GM18870 (cell line): Measurements from ENCODE around the gene GRIN3A.
A peak's percentile ranks its signal among the peaks of the same experiment; 100 is the strongest.
"Not testable (repeated sequence)": the region's sequence is repeated elsewhere in the genome, so short reads cannot be mapped to it uniquely, and the experiment has no call there.

Source experiments
- ATAC-seq: cut with Tn5 transposase; IDR thresholded peaks from one replicate; pipeline ENCODE4 v1.9.1; 2021; ENCODE audit warnings: moderate library complexity; ENCODE audit not compliant: unreplicated experiment

The GRIN3A gene

GRCh38 chr9:101635473-101635872, 103.0 kb downstream of the GRIN3A start:
- ATAC-seq = no peak

DNA sequence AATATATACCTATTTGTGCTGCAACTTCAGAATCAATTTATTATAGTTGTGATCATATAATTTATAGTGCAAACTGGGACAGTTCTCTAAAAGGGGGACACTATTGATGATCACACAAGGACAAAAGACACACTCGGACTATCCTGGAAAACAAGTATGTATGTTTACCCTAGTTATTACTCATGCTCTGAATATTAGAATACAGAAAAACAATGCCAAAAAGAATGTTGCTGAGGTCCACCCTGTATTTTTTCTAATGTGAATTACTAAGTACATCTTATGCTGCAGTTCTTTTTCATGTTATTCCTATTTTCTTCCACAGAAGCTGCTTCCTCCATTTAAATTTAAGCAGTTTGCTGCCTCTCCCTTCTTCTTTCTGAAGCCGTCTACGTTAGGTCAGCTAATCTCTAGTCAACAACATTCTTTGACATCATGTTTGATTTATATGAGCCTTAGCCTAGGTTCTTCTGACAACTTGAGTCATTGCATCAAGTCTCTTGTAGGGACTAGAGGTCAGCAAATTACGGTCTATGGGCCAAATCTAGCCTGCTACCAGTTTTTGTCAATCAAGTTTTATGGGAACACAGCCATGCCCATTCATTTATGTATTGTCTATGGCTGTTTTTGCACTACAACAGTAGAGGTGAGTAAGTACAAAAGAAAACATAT, 103.6 kb downstream of the GRIN3A start:
- ATAC-seq = no peak

- no peak for ATAC-seq
Measured at GRCh38 chr9:101632611-101633010, 105.8 kb downstream of the GRIN3A start.

DNA sequence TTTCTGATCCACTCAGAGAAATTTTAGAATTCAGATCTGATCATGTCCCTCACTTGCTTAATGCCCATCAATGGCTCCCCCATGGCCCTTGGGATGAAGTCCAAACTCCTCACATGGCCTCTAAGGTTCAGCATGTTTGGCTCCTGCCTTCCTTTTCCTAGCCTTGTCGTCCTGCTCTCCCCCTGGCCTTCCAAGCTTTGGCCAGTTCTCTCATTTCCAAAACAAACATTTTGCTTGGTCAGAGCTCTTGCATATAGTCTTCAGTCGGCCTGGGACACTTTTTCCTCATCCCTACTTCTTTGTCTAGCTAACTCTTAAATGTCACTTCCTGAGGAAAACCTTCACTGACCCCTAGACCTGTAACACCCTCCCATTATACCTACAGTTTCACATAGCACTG, 106.6 kb downstream of the GRIN3A start:
- no peak for ATAC-seq

GRCh38 chr9:101629636-101630035, 108.8 kb downstream of the GRIN3A start:
- ATAC-seq = no peak

DNA sequence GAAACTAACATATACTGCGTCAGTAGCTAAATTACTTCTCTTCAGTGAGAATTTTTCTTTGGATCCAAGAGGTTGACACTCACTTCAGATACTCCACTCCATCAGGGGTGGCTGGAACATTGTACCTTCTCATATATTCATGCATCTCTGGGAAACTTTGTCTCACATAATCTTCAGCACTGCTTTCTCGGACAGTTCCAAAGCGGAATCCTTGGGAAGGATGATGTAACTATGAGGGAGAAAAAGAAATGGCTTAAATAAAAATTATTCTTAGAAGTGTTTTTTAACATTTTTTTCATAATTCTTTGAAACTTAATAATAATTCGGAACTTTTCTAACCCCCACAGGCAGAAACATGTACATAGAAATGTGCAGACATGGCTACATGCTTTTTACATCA, 110.3 kb downstream of the GRIN3A start:
- ATAC-seq = no peak

GRCh38 chr9:101626295-101626694, 112.2 kb downstream of the GRIN3A start:
- ATAC-seq = peak; percentile 58

- ATAC-seq = no peak
Measured at GRCh38 chr9:101625876-101626275, 112.6 kb downstream of the GRIN3A start.

DNA sequence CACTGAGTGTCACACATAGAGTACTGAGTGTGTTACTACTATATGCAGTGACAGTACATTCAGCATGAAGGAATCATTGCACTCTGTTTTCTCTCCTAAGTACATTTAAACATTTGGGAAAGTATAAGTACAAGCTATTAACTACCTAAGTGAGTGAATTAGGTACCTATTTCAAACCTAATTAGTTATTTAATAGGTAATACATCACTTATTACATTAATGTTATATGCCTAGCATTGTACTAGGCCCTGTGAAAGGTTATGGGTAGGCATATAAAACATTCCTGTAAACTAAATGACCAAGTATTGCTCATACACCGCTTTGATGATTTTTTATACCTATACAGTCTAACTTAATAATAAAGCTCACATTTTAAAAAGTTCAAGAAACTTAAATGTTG, 118.0 kb downstream of the GRIN3A start:
- ATAC-seq = peak; percentile 54

GRCh38 chr9:101618698-101619097, 119.7 kb downstream of the GRIN3A start:
- peak; percentile 72 for ATAC-seq

DNA sequence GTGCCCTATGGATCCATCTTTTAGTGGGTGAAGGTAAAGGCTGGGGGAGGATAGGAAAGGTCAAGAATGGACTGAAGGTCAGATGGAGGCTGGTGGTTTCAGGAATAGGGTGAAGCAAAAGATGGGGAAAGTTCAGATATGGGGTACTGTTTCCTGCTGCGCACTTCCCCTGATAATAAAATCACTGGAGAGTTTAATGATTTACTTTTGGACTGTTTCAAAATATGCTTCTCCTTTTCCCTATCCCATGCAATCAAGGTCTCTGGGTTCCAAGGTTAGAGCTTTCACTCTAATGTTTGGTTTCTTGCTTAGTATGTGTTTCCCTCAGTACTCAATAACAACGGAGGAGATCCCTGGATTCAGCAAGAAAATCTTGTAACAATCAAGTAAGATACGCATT, 132.9 kb downstream of the GRIN3A start:
- ATAC-seq = no peak

DNA sequence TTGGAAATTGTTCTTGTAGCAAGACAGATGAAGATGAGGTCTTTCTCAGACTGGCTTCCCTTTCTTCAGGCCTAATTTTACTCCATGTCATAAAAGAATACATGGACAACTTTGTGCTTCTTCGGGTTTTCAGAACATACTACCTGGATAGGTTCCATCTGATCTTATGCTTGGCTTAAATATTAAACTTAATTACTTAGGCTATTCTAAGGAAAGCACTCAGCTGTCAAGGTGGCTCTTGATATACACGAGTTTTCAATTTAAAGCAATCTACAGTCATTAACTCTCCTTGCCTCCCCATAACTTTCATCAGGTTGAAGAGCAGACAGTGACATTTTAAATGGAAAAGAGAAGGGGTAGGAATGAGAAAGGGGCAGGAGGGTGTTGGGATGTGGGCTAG, 134.2 kb downstream of the GRIN3A start:
- ATAC-seq = no peak

DNA sequence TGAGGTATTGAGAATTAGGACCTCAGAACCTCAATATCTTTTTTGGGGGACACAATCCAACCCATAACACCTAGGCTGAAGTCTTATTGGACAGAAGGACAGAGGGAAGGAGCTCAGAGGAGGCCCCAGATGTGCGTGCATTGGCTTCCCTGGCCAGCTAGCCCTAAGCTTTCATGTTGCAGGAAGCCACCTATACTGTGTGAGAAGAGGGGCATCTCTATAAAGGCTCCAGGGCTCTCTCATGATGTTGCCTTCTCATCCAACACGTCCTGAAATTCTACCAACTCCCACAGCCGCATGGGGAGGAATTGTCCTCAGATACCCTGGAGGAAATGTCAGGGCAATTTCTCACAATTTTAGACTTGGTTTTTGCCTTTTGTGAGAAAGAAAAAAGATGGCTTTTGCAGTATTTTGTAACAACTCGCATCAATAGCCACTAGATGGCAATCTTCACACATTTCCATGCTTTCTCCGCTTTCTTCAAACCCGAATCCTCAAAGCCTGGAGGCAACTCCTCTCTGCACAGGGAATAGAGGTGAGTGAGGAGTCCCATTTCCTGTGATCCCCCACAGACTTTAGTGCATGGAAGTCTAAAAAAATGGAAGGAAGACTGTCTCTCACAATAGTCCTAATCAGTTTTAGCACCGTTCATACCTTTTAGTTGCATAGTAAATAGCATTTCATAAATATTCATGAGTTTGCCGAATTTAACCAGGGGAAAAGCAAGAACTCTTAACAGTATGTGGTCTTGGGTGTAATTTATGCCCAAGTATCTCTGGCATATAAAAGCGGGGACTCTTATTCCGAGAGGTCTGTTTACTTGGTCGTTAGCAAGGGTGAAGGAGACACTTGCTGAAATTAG, 136.3 kb downstream of the GRIN3A start:
- ATAC-seq = peak; percentile 70

GRCh38 chr9:101594796-101595195, 143.7 kb downstream of the GRIN3A start, which contains the start of gene PPP3R2:
Gene PPP3R2 (minus strand): TSS chr9:101594969. CDS start chr9:101594921, 48 bp downstream.
- ATAC-seq = no peak

DNA sequence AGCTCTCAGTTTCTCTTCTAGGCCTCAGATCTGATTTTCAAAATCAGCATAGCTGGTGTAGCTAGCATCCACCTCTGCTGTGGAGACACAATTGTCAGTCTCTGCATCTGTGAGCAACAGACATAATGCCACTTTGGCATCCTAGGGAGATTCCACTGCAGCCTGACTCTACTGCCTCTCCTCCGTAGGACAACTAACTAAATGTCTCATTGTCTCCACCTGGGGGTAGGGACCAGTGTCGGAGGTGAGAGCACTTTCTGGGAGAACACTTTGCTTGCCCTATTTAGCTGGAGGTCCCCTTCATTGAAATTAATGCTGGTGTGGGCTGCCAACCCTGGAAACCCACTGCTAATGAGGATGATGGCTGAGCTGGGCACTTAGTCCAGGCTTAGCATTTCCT, 145.1 kb downstream of the GRIN3A start:
- no peak for ATAC-seq

- ATAC-seq = no peak
Measured at GRCh38 chr9:101592788-101593187, 145.7 kb downstream of the GRIN3A start.

GRCh38 chr9:101591787-101592446, 146.5 kb downstream of the GRIN3A start:
- no peak for ATAC-seq

- ATAC-seq = no peak
Measured at GRCh38 chr9:101590901-101591300, 147.5 kb downstream of the GRIN3A start.

GRCh38 chr9:101590074-101590473, 148.4 kb downstream of the GRIN3A start:
- not testable (repeated sequence) for ATAC-seq

DNA sequence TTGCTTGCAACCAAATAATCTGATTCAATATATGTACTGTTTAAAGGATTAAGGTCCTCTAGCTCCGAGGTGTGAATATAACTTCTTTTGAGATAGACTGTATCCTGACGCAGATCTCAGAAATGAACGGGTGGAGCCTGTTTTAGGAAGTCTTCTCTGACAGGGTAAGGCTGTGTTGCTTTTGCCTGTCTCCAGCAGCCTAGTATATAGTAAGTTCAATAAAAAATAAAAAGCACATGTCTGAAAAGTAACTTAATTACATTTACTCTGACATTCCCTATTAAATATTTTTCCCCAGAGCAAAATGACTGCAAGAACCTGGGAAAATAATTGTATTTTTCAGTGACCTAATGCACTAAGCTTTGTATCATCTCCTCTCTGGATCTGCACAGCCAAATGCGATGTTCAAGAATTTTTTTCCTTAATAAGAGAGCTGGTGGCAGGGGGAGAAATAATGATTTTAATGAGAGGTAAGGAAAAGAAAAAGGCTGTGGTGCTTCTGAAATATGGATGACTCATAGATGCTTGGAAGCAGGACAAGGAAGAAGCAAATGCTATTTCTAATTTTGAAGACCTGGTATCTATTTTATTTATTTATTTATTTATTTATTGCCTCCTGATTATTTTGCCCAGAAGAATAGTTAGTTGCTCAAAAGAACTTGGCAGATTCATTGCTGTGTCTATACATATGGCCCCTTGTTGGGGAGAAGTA, 151.0 kb downstream of the GRIN3A start:
- no peak for ATAC-seq

- peak; percentile 88 for ATAC-seq
Measured at GRCh38 chr9:101586651-101587050, 151.8 kb downstream of the GRIN3A start.
